SK-N-SH treated with all-trans-retinoic acid at 6 μM for 48 hours (cell line): Measurements from ENCODE around the gene CACNA1S.

Source experiments
- CSDC2 ChIP-seq: fragments of 250-450 bp; sonication (Bioruptor Pico); IDR thresholded peaks from 2 replicates; pipeline ENCODE4 v1.5.0; 2020; ENCODE audit warnings: mild to moderate bottlenecking, moderate library complexity
- ESRRG ChIP-seq: fragments of 250-450 bp; sonication (Bioruptor Pico); IDR thresholded peaks from 2 replicates; pipeline ENCODE4 v1.6.1; 2021; ENCODE audit warnings: mild to moderate bottlenecking
- GLIS3 ChIP-seq: fragments of 250-450 bp; sonication (Bioruptor Pico); IDR thresholded peaks from 2 replicates; pipeline ENCODE4 v1.5.0; 2020; ENCODE audit warnings: mild to moderate bottlenecking, moderate library complexity
- ISL1 ChIP-seq: fragments of 250-450 bp; sonication (Bioruptor Pico); IDR thresholded peaks from 2 replicates; pipeline ENCODE4 v2.1.2; 2022; ENCODE audit warnings: mild to moderate bottlenecking, moderate library complexity
- OSR1 ChIP-seq: fragments of 250-450 bp; sonication (Bioruptor Pico); IDR thresholded peaks from 2 replicates; pipeline ENCODE4 v1.8.0; 2022; ENCODE audit warnings: moderate library complexity, mild to moderate bottlenecking, inconsistent platforms
- PPARA ChIP-seq: fragments of 250-450 bp; sonication (Bioruptor Pico); IDR thresholded peaks from 2 replicates; pipeline ENCODE4 v1.5.0; 2020; ENCODE audit warnings: mild to moderate bottlenecking, borderline replicate concordance
- RARB ChIP-seq: fragments of 250-450 bp; sonication (Bioruptor Pico); IDR thresholded peaks from 2 replicates; pipeline ENCODE4 v1.8.0; 2021; ENCODE audit warnings: mild to moderate bottlenecking, moderate library complexity
- TOX ChIP-seq: fragments of 250-450 bp; sonication (Bioruptor Pico); IDR thresholded peaks from 2 replicates; pipeline ENCODE4 v1.8.0; 2021; ENCODE audit warnings: mild to moderate bottlenecking, moderate library complexity, borderline replicate concordance
- ZFP3 ChIP-seq: fragments of 250-450 bp; sonication (Bioruptor Pico); IDR thresholded peaks from 2 replicates; pipeline ENCODE4 v1.5.0; 2020; ENCODE audit warnings: mild to moderate bottlenecking, moderate library complexity
- ZFP30 ChIP-seq: fragments of 450-650 bp; formaldehyde crosslinking; IDR thresholded peaks from 2 replicates; pipeline ENCODE4 v1.5.0; 2022; ENCODE audit warnings: mild to moderate bottlenecking, moderate library complexity
- ZNF70 ChIP-seq: fragments of 450-650 bp; formaldehyde crosslinking; IDR thresholded peaks from 2 replicates; pipeline ENCODE4 v1.5.0; 2020; ENCODE audit warnings: mild to moderate bottlenecking, moderate library complexity
- ZNF8 ChIP-seq: fragments of 450-650 bp; formaldehyde crosslinking; IDR thresholded peaks from 2 replicates; pipeline ENCODE4 v1.5.0; 2020; ENCODE audit warnings: mild to moderate bottlenecking, moderate library complexity
- TF ChIP-seq, protein P1 (sequence below): fragments of 250-450 bp; sonication (Bioruptor Pico); IDR thresholded peaks from 2 replicates; pipeline ENCODE4 v1.8.0; 2020; ENCODE audit warnings: mild to moderate bottlenecking, moderate library complexity, borderline replicate concordance
- TF ChIP-seq, protein P2 (sequence below): fragments of 250-450 bp; sonication (Bioruptor Pico); IDR thresholded peaks from 2 replicates; pipeline ENCODE4 v1.5.1; 2020; ENCODE audit warnings: low read depth, mild to moderate bottlenecking, moderate library complexity

DNA sequence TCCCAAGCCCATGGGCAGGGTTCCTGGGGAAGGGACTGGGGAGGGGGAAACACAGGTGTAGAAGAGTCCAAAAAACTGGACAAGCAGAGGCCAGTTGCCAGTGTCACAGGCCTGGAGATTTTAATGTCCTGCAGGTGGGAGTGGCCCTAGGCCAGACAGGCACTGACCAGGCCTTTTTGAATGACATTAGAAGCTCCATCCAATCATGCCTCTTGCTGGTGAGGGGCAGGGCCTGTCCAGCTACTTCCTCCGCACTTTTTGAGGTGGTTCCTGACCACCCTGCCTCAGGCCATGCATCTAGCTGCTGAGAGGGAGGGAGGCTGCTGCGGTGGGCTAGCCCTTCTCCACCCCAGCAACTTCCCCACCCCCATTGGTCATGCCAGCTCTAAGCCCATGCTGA is 72.8 kb downstream of the CACNA1S start:
- TF ChIP-seq PPARA (no peak), CSDC2 (CRISPR knock-in tag) (no peak), ISL1 (CRISPR knock-in tag) (no peak), GLIS3 (CRISPR knock-in tag) (no peak), ZNF70 (CRISPR knock-in tag) (no peak), RARB (CRISPR knock-in tag) (no peak), ZNF8 (no peak), ZFP30 (CRISPR knock-in tag) (no peak), OSR1 (CRISPR knock-in tag) (no peak), ZFP3 (CRISPR knock-in tag) (no peak), ESRRG (CRISPR knock-in tag) (no peak), TOX (CRISPR knock-in tag) (no peak)
- TF ChIP-seq, protein P1, sequence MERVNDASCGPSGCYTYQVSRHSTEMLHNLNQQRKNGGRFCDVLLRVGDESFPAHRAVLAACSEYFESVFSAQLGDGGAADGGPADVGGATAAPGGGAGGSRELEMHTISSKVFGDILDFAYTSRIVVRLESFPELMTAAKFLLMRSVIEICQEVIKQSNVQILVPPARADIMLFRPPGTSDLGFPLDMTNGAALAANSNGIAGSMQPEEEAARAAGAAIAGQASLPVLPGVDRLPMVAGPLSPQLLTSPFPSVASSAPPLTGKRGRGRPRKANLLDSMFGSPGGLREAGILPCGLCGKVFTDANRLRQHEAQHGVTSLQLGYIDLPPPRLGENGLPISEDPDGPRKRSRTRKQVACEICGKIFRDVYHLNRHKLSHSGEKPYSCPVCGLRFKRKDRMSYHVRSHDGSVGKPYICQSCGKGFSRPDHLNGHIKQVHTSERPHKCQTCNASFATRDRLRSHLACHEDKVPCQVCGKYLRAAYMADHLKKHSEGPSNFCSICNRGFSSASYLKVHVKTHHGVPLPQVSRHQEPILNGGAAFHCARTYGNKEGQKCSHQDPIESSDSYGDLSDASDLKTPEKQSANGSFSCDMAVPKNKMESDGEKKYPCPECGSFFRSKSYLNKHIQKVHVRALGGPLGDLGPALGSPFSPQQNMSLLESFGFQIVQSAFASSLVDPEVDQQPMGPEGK (CRISPR knock-in tag), result no peak
- TF ChIP-seq, protein P2, sequence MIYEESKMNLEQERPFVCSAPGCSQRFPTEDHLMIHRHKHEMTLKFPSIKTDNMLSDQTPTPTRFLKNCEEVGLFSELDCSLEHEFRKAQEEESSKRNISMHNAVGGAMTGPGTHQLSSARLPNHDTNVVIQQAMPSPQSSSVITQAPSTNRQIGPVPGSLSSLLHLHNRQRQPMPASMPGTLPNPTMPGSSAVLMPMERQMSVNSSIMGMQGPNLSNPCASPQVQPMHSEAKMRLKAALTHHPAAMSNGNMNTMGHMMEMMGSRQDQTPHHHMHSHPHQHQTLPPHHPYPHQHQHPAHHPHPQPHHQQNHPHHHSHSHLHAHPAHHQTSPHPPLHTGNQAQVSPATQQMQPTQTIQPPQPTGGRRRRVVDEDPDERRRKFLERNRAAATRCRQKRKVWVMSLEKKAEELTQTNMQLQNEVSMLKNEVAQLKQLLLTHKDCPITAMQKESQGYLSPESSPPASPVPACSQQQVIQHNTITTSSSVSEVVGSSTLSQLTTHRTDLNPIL (CRISPR knock-in tag), result no peak
